Osteoblast (primary cell): ENCODE data around the gene TMEM165. TPM values are rescaled to one million over a fixed set of nuclear protein-coding genes. Genes with fewer than 3 reads are reported as not detected.

Experiments used
- DNase-seq: peaks from one replicate; pipeline ENCODE4 v3.0.0; 2011; ENCODE audit warnings: low spot score, mixed read lengths; ENCODE audit not compliant: insufficient read length; ENCODE audit errors: missing footprints
- H2AFZ ChIP-seq: 2 replicates; pipeline ENCODE4 v1.6.0; 2011; ENCODE audit warnings: mild to moderate bottlenecking, low read length
- H3K27ac ChIP-seq: 2 replicates; pipeline ENCODE4 v1.5.1; 2011; ENCODE audit warnings: mild to moderate bottlenecking, low read depth, low read length, moderate library complexity
- H3K27me3 ChIP-seq: 2 replicates; pipeline ENCODE4 v1.6.0; 2012; ENCODE audit warnings: mild to moderate bottlenecking, control low read depth, inconsistent platforms, low read length, moderate library complexity; ENCODE audit not compliant: insufficient read depth
- H3K36me3 ChIP-seq: 2 replicates; pipeline ENCODE4 v1.5.1; 2011; ENCODE audit warnings: mild to moderate bottlenecking, low read length, control low read depth, moderate library complexity; ENCODE audit not compliant: insufficient read depth
- H3K4me1 ChIP-seq: 2 replicates; pipeline ENCODE4 v1.5.1; 2011; ENCODE audit warnings: mild to moderate bottlenecking, low read length, control low read depth, moderate library complexity; ENCODE audit not compliant: insufficient read depth
- H3K4me2 ChIP-seq: 2 replicates; pipeline ENCODE4 v1.6.0; 2011; ENCODE audit warnings: mild to moderate bottlenecking, low read length; ENCODE audit not compliant: insufficient read depth
- H3K4me3 ChIP-seq: fragments of 200-600 bp; sonication (generic); 3 replicates; pipeline ENCODE4 v1.5.1; 2012; ENCODE audit warnings: mild to moderate bottlenecking, low read length, inconsistent platforms; ENCODE audit not compliant: insufficient read depth
- H3K79me2 ChIP-seq: 2 replicates; pipeline ENCODE4 v1.6.0; 2012; ENCODE audit warnings: mild to moderate bottlenecking, low read length, control low read depth, inconsistent platforms; ENCODE audit not compliant: insufficient read depth
- H3K9me3 ChIP-seq: 2 replicates; pipeline ENCODE4 v1.5.1; 2011; ENCODE audit warnings: low read depth, low read length, control low read depth
- H4K20me1 ChIP-seq: 2 replicates; pipeline ENCODE4 v1.6.0; 2012; ENCODE audit warnings: mild to moderate bottlenecking, low read length, control low read depth; ENCODE audit not compliant: insufficient read depth
- total RNA-seq: library from RNA; depleted of rRNA; stranded (reverse); fragments of >200 nt; gene quantifications from 2 replicates; pipeline ENCODE4 v1.2.3, GENCODE V29; 2012
- TF ChIP-seq, protein P1 (sequence below): IDR thresholded peaks from 2 replicates; pipeline ENCODE4 v1.5.1; 2011; ENCODE audit warnings: mild to moderate bottlenecking, low read depth, low read length, moderate library complexity; ENCODE audit errors: extremely low read depth

Gene TMEM165
- total RNA-seq, 1 donor, result 151 TPM

DNA sequence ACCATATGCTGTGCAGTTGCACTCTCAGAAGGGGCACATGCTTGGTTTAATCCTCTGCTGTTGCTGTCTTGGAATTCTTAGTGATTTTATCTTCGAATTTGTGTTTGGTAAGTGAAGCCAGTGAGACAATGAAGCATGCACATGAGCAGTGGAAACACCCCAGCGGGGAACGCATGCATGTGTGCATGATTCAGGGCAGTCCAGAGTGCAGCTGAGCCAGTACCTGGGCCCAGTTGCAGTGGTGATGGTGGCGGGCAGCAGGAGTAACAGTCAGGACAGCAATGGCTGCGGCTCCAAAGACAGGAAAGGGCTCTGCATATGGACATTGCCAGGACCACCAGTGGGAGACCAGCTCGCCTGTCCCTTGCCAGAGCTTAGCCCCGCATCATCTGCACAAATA lies 14.3 kb upstream of the TMEM165 start:
- H3K4me2 ChIP-seq, result no peak overlapping the region
- no peak overlapping the region for H3K27ac ChIP-seq
- no peak for DNase-seq
- H3K27me3 ChIP-seq, result no peaks in the 10 kb centered on the region
- H2AFZ ChIP-seq, result no peak overlapping the region
- TF ChIP-seq, protein P1, sequence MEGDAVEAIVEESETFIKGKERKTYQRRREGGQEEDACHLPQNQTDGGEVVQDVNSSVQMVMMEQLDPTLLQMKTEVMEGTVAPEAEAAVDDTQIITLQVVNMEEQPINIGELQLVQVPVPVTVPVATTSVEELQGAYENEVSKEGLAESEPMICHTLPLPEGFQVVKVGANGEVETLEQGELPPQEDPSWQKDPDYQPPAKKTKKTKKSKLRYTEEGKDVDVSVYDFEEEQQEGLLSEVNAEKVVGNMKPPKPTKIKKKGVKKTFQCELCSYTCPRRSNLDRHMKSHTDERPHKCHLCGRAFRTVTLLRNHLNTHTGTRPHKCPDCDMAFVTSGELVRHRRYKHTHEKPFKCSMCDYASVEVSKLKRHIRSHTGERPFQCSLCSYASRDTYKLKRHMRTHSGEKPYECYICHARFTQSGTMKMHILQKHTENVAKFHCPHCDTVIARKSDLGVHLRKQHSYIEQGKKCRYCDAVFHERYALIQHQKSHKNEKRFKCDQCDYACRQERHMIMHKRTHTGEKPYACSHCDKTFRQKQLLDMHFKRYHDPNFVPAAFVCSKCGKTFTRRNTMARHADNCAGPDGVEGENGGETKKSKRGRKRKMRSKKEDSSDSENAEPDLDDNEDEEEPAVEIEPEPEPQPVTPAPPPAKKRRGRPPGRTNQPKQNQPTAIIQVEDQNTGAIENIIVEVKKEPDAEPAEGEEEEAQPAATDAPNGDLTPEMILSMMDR, result no peak
- no peak overlapping the region for H3K4me3 ChIP-seq
- H4K20me1 ChIP-seq, result no peaks in the 10 kb centered on the region
- H3K4me1 ChIP-seq, result peaks cover 6% of the 10 kb centered on the region
- H3K9me3 ChIP-seq, result no peaks in the 10 kb centered on the region
- no peaks in the 10 kb centered on the region for H3K36me3 ChIP-seq
- no peaks in the 10 kb centered on the region for H3K79me2 ChIP-seq

DNA sequence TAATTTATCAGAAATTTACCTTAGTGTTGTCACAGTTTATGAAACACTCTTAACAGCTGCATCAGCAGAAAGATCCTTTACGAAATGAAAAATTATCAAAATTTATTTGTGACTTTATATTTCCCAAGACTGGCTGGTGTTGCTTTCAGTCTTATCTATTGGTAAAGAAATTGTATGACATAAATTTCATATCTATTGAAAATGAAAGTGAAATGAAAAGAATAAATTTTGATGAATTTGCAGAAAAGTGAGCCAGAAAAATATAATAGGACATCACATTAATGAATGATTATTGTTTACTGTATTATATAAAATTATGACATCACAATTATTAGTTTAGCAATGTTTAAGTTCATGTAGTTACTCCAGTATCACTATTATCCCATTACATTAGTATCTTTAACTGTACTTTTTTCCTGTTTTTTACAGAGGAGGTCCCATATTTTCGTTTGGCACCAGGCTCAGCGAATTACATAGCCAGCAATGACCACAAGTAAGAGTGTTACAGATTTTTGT lies 13.2 kb upstream of the TMEM165 start:
- TF ChIP-seq, protein P1, result no peak
- H3K36me3 ChIP-seq, result no peaks in the 10 kb centered on the region
- peaks cover 6% of the 10 kb centered on the region for H3K4me1 ChIP-seq
- no peak overlapping the region for H2AFZ ChIP-seq
- no peaks in the 10 kb centered on the region for H3K9me3 ChIP-seq
- no peak overlapping the region for H3K27ac ChIP-seq
- no peaks in the 10 kb centered on the region for H3K79me2 ChIP-seq
- H4K20me1 ChIP-seq, result no peaks in the 10 kb centered on the region
- H3K27me3 ChIP-seq, result no peaks in the 10 kb centered on the region
- DNase-seq, result no peak
- no peak overlapping the region for H3K4me3 ChIP-seq
- H3K4me2 ChIP-seq, result no peak overlapping the region

DNA sequence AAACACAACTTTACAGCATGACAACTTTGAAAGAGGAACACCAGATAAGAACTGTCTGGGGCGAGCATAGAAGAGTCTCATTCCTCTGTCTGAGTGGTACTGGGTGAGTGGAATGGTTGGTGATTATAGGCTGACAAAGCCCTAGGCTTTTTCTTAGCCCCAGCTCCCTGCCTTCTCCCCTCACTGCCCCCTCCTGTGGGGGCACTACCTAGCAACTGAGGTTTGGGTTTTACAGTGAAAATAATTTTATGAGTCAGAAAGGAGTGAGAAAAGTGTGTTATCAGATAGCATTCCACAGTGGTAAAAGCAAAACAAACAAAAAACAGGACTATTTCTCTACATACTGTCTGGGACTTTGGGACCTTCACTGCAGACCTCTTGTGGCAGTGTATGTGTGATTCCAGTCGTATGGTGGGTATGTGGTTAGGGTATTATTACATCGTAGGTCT lies 10.5 kb upstream of the TMEM165 start:
- no peak for DNase-seq
- no peaks in the 10 kb centered on the region for H4K20me1 ChIP-seq
- H3K27me3 ChIP-seq, result no peaks in the 10 kb centered on the region
- no peaks in the 10 kb centered on the region for H3K36me3 ChIP-seq
- H3K4me3 ChIP-seq, result no peak overlapping the region
- no peaks in the 10 kb centered on the region for H3K79me2 ChIP-seq
- H2AFZ ChIP-seq, result no peak overlapping the region
- H3K4me1 ChIP-seq, result peaks cover 4% of the 10 kb centered on the region
- no peak overlapping the region for H3K4me2 ChIP-seq
- no peak overlapping the region for H3K27ac ChIP-seq
- TF ChIP-seq, protein P1, result no peak
- H3K9me3 ChIP-seq, result no peaks in the 10 kb centered on the region

DNA sequence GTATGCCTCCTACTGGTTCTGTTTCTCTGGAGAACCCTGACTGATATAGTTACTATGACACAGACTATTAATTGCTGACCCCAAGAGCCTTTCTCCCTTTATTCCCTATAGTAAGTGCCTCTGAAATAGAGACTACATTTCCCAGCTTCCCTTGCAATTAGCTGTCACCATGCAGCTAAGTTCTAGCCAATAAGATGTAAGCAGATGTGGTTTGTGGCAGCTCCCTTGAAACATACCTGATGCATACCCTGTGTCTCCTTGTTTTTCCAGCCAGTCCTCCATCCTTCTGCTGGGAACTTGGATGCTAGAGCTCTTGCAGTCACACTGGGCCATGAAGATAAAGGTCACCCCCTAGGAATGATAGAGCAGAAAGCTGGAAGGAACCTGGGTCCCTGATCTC lies 9.7 kb upstream of the TMEM165 start:
- TF ChIP-seq, protein P1, result no peak
- peaks cover 4% of the 10 kb centered on the region for H3K4me1 ChIP-seq
- H2AFZ ChIP-seq, result no peak overlapping the region
- H4K20me1 ChIP-seq, result no peaks in the 10 kb centered on the region
- H3K79me2 ChIP-seq, result no peaks in the 10 kb centered on the region
- H3K4me2 ChIP-seq, result no peak overlapping the region
- no peak overlapping the region for H3K4me3 ChIP-seq
- H3K36me3 ChIP-seq, result no peaks in the 10 kb centered on the region
- H3K27me3 ChIP-seq, result no peaks in the 10 kb centered on the region
- DNase-seq, result no peak
- no peak overlapping the region for H3K27ac ChIP-seq
- no peaks in the 10 kb centered on the region for H3K9me3 ChIP-seq
